HG03342 (cell line): Measurements from ENCODE around the gene LMO3.
A peak's percentile ranks its signal among the peaks of the same experiment; 100 is the strongest.

ENCODE experiments used
- ATAC-seq: cut with Tn5 transposase; IDR thresholded peaks from one replicate; pipeline ENCODE4 v1.9.1; 2021; ENCODE audit warnings: mild to moderate bottlenecking, moderate library complexity; ENCODE audit not compliant: unreplicated experiment

LMO3 gene

DNA sequence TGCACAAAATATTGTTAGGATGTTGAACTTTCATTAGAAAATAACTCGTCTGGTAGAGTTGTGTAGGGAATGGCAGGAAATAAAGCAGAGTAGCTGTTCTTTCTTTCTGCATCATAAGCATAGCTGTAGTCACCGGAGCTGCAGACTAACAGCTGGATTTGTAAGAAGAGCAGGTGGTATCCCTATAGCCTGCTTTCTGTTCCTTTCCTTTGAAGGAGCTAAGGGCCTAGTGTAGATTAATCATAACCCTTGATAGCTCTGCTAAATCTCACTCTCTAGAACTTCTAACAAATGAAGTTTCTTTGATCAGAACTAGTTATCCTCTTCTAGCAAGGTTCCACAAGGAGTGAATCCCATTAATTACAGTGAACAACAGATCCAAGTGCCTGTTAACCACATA lies 3.5 kb downstream of the LMO3 start:
- ATAC-seq: no peak

DNA sequence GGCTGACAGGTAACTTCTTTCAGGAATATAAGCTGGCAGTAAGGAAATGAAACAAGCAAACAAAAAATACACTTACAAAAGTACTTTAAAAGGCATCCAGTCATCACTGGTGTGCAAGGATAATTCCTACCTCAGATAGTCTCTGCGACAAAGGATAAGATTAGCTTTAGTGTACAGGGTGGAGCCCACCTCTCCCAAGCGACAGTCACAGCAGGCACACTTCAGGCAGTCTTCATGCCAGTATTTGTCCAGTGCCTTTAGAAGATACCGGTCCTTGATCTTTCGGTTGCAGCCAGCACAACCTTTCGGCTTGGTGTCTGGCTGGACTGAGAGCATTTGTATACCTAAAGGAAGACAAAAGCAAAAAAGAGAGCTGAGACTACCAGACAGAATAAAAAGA lies 5.4 kb downstream of the LMO3 start:
- ATAC-seq: no peak

DNA sequence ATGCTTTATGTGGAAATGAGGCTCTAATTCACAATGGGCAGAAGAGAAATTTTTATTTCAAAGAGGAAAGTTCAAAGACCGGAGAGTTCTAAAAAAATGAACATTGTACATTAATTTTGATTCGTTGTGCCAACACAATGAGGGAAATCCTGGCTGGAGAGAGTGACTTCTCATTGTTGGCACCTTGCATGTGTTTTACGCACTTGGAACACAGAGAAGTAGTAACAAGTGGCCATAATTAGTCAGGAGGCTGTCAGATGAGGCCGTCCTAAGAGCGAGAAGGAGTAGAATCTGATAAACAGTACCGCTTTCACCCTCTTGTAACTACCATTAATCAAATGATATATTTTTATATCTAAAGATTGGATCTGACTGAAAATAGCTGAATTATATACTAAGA lies 6.9 kb downstream of the LMO3 start:
- ATAC-seq: no peak

DNA sequence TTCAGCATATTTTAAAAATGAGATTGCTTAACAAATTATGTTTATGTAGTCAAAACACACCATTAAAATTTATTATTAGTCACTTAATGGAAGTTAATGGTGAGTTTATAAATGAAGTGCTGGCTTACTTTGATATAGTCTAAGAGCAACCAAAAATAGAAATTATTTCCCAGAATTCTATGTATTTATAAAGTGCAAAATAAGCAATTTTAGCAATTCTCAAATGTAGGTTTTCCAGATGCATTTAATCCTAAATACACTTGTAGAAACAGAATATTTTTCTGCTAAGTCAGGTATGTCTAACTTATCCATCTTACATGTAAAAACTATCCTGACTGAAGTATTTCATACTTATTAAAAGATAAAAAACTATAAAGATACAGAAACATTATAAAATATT lies 11.2 kb downstream of the LMO3 start:
- no peak for ATAC-seq

DNA sequence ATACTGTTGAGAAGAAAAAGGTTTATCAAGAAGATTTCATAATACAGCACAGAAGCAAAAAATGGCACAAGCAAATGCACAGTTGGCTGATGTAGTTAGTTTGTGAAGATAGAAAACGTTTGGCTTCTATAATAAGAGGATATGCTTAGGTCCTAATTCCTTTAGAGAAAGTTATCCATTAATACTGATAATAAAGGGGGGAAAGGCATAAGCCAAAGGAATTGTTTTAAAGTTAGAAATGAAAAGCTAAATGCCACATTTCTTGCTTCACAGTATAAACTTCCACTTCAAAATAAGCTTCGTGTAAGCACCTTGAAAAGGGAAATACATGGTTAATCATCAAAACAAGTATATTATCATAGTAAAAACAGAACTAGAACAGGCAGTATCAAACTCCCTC lies 12.4 kb downstream of the LMO3 start:
- no peak for ATAC-seq

DNA sequence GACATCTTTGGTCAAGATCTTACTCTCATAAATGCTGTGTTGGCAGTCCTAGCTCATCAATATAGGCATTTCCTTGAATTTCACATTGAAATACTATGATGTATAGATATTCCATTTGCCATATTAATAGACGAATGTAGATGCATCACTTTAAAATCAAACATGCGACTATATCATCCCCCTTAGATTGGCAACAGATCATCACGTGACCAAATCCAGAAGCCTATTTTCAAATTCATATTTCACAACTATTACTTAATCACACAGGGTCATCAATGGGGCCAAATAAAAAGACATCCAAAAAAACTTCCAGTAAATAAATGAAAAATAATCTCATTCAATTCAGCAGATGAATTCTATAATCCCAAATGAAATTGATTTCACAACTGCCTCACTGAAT lies 15.3 kb downstream of the LMO3 start:
- ATAC-seq: no peak

DNA sequence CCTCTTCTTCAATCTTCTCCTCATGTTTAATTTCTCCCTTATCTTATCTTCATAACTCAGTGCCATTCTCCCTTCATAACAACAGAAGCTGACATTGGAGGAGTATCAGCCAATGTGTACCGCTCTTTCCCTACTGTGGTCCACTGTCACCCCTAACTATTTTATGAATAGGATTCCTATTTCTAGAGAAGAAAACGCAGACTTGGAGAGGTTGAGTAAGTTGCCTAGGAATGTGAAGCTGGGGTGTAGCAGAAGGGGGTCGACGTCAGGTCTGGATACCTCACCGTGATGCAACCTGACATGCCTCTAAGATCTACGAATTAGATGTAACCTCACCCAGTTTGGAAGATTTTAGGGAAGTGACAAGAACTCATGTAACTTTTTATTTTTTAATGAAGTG lies 17.1 kb downstream of the LMO3 start:
- no peak for ATAC-seq

DNA sequence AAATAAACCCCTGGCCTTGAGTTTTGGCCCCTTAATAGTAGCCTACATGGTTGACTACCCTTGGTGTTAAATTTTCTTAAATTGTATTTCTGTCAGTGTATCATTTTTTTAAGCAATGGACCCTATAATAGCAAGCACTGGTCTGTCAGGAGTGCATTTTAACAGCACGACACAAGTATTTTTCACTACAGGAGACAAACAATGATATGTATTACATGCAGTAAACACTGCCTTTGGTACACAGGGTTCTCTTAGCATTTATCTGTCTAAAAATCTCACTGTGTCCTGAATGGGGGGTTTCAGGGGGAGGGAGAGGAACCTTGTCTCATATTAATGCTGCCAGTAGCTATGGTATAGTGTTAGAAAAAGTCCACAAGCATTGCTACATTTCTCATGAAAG lies 18.4 kb downstream of the LMO3 start:
- ATAC-seq: no peak

DNA sequence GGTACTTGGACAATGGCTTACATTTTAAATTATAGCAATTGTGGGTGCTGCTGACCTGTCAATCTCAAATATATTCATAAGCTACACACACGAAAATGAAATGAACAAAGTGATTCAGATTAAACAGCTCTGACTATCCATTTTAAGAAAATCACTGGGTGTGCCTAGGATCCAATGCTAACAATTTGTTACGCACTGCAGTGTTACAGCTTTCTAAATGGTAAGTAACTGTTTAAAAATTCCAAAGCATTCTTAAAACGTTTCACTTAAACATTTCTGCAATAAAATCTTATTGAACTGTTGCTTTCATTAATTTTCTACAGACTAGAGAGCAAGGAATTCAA lies 18.9 kb downstream of the LMO3 start:
- ATAC-seq: no peak

DNA sequence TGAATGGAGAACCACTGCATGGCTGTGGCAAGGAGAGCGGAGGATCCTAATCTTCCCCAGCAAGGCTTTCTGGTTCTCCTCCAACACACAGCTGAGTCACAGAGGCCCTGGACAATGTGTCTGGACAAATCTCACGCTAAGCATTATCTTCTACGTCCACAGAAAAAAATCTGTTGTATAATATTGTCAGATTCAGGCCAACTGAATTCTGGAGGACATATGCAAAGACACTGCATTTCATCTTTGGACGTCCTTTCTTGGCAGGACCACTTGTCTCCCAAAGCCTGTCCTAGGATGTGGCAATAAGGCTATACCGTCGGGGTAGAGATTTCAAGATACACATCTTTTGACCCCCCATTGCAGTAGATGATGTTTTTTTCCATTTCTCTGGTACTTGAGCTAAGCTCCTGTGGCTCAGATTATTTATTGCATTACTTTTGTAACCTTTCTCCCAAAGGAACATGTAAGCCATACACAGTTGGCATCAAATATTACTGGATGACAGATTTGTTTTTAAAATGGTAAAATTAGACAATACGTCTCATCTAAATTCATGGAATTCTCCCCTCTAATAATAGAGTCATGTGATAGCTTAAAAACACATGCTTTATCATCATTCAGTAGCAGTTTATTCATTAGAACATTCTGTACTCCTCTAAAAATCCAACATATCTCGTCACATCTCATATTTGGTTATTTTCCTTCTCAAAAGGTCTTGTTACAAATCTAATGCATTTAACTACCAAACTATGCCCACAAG lies 19.4 kb downstream of the LMO3 start:
- ATAC-seq: no peak

DNA sequence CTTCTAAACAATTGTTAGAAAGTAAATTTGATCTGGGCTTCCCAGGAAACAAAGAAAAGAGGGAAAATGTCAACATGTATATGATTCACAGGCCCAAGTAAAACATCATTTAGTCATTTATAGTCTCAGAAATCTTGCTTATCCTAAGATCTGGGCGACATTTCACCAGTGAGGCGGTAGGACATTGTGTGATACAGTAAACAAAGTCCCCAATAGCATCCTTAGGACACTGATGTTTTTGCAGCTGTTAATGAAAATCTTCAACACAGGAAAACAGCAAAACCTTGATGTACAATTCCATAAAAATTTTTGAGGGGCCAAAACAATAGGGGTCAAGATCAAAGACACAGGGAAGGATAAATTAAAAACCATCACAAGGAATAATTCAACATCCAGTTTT lies 20.2 kb downstream of the LMO3 start:
- no peak for ATAC-seq

DNA sequence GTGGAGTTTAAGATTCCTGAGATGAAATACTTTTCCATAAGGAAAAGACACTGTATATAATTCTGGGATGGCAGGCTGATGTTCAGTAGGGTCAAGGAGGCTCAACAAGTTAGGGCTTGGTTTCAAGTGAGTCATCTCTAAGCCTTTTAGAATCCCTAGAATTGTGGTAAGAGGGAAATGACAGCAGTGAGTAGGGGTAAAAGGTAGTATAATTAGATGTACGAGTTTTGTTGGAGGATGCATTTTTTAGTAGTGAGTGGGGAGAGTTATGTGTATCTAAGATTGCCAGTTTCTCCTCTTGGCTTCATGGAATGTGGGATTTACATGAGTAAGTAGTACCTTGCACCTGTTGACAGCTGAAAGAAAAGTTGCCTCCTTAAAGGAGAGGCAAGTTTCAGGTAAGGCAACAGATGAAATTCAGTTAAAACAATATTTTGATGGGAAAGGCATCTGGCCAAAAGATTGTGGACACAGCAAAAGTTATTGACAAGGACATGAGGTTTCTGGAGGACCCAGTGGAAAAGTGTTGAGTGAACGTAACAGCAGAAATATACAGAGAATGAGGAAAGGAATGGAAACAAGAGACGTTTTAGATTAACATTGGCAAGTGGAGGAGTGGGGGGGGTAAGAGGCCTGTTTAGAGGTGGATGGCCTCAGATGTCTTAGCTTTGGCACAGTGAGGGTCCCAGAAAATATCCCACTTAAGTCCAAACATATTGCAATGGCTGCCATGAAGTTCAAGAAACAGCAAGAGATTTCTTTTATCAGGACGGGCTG lies 21.8 kb downstream of the LMO3 start:
- ATAC-seq: no peak

DNA sequence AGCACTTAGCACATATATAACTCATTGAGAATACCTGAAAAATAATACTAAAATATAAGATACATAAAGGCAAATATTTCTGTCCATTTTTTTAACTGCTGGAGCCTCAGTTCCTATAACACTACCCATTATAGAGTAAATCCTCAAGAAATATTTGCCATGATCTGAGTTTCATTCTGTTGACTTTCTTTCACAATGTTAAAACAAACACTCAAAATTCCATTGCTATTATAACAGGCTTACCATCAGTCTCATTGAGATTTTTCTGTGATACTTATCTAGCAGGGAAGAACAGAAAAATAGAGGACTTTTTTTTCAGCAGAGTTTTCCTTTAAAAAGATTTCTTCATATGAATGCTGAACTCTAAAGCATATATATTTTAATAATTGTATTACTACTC lies 24.5 kb downstream of the LMO3 start:
- ATAC-seq: no peak

DNA sequence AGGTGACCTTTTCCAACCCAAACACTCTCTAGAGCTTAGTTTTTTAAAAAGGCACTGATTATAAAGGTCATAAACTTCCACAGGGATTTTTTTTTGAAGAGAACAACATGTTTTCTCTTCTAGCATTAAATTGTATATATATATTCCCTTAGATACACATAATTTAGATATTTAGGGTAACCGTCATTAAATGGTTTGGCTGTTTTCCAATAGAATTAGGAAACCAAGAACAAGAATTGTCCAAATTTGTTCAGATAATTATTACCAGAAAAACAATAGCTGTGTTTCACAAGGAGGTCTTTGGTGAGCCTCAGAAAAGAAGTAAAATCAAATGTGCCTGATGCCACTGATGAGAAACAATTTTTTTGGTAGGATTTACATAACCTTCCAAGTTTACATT lies 26.9 kb downstream of the LMO3 start:
- no peak for ATAC-seq

DNA sequence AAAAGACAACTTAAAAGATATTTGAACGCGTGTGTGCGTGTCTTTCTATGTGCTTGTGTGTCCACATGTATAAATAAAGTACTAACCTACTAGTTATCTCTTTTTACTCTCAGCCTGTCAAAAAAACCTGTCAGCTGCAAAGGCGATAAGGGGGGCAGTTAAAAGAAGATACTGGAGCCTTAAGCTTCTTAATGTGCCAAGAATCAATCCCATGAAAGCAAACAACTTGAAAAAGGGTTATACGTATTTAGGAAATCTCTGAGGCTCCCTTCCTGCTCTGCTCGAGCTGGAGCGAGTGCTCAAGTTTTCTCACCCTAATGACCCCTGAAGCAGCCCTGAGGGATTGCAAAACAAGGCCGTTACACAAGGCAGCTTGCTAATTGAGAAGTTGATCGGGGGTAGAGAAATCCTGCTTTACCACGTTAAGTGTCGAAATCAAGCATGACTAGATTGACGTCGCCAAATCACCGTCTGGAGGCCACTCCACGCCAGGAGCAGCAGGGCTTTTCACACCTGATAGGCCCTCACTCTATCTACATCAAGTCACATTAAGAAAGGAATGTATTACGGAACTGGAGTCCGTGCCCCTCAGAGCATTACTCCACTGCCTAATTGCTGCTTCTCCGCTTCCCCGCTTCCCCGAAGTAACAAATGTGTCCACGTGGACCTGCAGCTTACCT lies 32.4 kb downstream of the LMO3 start:
- ATAC-seq: no peak

DNA sequence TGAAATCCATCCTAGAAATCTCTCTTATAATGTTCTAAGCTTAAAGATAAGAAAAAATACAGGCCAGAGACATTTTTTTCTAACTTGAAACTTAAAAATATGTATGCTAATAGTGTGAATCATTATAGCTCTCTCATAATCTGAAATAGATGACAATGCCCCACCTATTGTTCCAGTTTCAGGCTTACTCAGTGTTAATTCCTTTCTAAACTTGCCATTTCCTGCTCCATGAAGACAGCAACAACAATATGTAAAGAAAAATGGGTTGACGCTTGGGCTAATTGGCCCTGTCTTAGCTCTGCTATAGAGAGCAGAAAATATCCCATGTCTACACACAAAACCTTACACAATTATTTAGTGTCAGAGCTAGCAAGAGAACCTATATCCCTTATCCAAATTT lies 37.1 kb downstream of the LMO3 start:
- ATAC-seq: peak; percentile 58

DNA sequence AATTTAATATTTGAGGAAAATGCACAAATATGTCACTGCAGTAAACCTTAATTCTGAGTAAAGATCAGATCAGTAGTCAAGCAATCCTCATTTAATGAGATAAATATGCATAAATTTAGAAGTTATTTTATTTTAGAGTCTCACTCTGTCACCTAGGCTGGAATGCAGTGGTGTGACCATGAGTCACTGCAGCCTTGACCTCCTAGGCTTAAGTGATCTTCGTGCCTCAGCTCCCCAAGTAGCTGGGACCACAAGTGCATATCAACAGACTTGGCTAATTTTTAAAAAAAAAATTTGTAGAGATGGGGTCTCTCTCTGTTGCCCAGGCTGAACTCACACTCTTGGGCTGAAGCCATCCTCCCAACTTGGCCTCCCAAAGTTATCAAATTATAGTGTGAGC lies 41.3 kb downstream of the LMO3 start:
- ATAC-seq: no peak

DNA sequence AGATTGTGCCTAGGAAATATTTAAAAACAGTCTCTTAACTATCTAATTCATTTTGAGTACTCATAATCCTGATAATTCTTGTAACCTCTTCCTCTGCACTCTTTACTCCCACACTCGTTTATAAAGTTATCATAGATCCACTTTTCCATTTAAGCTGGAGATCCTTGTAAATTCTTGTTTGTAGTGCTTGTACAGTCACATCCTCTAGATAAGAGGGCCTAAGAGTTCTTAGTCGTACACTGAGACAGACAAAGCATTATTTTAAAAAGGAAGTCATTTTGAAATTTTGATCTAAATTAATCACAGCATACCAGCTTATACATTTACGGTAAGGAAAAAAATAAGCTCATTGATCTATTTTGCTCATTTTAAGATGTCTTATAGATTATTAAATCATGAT lies 42.5 kb downstream of the LMO3 start:
- no peak for ATAC-seq

DNA sequence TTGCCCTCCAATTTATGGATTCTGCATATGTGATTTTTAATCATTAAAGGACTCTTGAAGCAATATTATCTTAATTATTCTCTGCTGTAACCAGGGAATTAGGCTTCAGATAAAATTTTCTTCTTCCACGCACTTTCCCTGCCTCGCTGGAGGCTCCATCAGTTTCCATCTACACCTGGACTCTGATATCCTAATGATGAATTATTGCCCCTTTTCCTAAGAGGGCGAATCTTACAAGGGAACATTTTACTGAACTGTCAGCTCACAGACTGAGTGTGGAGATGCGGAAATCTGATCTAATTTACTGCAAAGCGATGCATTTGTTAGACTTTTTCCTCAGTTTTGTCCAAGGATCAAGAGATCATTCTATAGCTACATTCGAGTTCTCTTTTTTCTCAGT lies 43.0 kb downstream of the LMO3 start:
- no peak for ATAC-seq

DNA sequence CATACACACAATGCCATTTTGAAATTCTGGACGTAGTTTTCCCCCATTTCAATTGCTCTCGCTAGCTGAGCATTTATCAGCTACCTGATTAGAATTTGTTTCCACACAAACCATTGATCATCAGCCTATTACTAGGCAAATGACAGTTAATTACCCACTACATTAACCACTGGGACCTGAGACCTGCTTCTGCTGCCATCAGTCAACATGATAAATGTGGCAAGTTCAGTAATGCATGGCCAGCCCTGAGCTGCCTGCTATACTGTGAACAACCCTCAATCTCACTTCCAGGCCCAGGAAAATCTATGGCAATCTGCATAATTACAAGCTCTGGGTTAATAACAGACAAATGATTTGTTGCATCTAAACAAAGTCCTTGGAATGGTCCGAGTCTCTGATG lies 43.5 kb downstream of the LMO3 start:
- ATAC-seq: no peak

DNA sequence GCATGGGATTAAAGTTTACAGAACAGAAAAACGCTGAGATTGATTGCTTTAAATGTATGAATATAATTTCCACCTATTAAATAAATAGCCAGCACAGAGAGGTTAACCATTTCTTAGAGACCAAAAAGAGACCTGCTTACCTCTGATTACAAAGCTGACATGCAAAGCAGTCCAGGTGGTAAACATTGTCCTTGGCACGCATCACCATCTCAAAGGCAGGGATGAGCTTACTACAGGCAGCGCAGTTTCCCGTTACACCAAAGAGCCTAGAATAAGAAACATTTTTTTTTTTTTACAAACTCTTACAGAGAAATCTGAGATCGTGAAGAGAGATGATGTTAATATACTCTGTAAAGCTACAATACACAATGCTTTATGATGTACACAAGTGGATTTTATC lies 45.7 kb downstream of the LMO3 start:
- ATAC-seq: no peak

DNA sequence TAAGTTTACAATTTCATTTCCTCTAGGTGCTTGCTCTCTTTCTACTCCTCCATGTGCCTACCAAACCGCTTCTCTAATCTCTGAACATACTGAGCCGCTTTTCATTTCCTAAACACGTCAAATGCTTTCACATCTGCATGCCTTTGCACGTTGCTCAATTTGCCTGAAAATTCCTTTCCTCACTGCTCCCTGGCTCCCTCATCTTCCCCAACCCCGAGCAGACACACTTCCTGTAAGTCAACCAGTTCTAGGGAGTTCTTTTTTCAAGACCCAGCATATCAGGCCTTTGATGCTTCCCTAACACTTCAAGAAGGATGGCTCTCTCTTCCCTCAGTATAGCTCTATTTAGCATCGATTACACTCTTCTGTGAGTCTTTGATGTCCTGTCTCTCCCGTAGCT lies 50.3 kb downstream of the LMO3 start:
- no peak for ATAC-seq
